Tibial nerve (tissue), 4 donors: Measurements from ENCODE around the gene OR10V1. TPM values are rescaled to one million over a fixed set of nuclear protein-coding genes. Genes with fewer than 3 reads are reported as not detected.

Experiments used
- DNase-seq, 2 donors: peaks; one replicate each; pipeline ENCODE4 v3.0.0-alpha.2; 2019; ENCODE audit warnings: low spot score in 2 of 2
- H3K27ac ChIP-seq, 4 donors: fragments of 200-600 bp; sonication (generic) in 3 of 4; one replicate each; pipeline ENCODE4 v1.5.1; 2017 to 2019; ENCODE audit warnings: mild to moderate bottlenecking in 1 of 4
- H3K27me3 ChIP-seq, 2 donors: fragments of 200-600 bp; sonication (generic) in 1 of 2; one replicate each; pipeline versions ENCODE4 v1.5.1 to v1.6.0; 2017 to 2019
- H3K36me3 ChIP-seq, 3 donors: fragments of 200-600 bp; sonication (generic); one replicate each; pipeline ENCODE4 v1.5.1; 2018 to 2019
- H3K4me1 ChIP-seq, 4 donors: fragments of 200-600 bp; sonication (generic) in 3 of 4; one replicate each; pipeline ENCODE4 v1.5.1; 2017 to 2019
- H3K4me3 ChIP-seq, 4 donors: fragments of 200-600 bp; sonication (generic) in 3 of 4; one replicate each; pipeline ENCODE4 v1.5.1; 2017 to 2019; ENCODE audit warnings: mild to moderate bottlenecking in 1 of 4, moderate library complexity in 1 of 4
- H3K9me3 ChIP-seq, 4 donors: fragments of 200-600 bp; sonication (generic) in 3 of 4; one replicate each; pipeline ENCODE4 v1.5.1; 2017 to 2019
- CTCF ChIP-seq, 5 experiments: fragments of 200-600 bp in 3 of 5; fragments of 450-650 bp in 2 of 5; sonication (generic) in 3 of 5; IDR thresholded peaks; one replicate each; pipeline ENCODE4 v1.5.1; 2016 to 2019; ENCODE audit warnings: antibody characterized with exemption in 5 of 5, mild to moderate bottlenecking in 3 of 5, moderate library complexity in 2 of 5
- EP300 ChIP-seq, 2 donors: sonication (generic); formaldehyde crosslinking; IDR thresholded peaks; one replicate each; pipeline ENCODE4 v1.6.1; 2017; ENCODE audit warnings: antibody characterized with exemption in 2 of 2, mild to moderate bottlenecking in 1 of 2
- POLR2A ChIP-seq, 2 donors: fragments of 450-650 bp; IDR thresholded peaks; one replicate each; pipeline ENCODE4 v1.6.1; 2017; ENCODE audit warnings: antibody characterized with exemption in 2 of 2, mild to moderate bottlenecking in 2 of 2, moderate library complexity in 2 of 2
- WGBS, 2 donors: methylation state at CpG; one replicate each; pipeline ENCODE4 v1.1.5; 2018; 5-methylcytosine and 5-hydroxymethylcytosine counted together
- total RNA-seq, 4 donors: library from RNA; depleted of rRNA; stranded (reverse); fragments of >200 nt; gene quantifications; one replicate each; pipeline ENCODE4 v1.1.0, GENCODE V29; 2016

OR10V1 gene
- total RNA-seq, 4 donors from 2014 or later, result not detected

GRCh38 chr11:59716051-59716450 lies 2.4 kb upstream of the OR10V1 start:
- DNase-seq, result no peak
- TF ChIP-seq POLR2A (IDR thresholded peaks at IDR 0.05), result no peak
- TF ChIP-seq CTCF (IDR thresholded peaks at IDR 0.05), result no peak
- TF ChIP-seq EP300 (IDR thresholded peaks at IDR 0.05), result no peak
- Histone ChIP-seq H3K27ac (no peak overlapping the region), H3K27me3 (no peaks in the 10 kb centered on the region), H3K4me3 (no peak overlapping the region), H3K36me3 (no peaks in the 10 kb centered on the region), H3K4me1 (no peaks in the 10 kb centered on the region), H3K9me3 (no peaks in the 10 kb centered on the region)
- WGBS, 2 donors, result 67 to 70% methylated on average over 3 of the region's 3 CpGs

- DNase-seq, result no peak
- H3K4me3 ChIP-seq, result no peak overlapping the region
- no peaks in the 10 kb centered on the region for H3K4me1 ChIP-seq
- H3K27me3 ChIP-seq, result no peaks in the 10 kb centered on the region
- H3K9me3 ChIP-seq, result no peaks in the 10 kb centered on the region
- no peak overlapping the region for H3K27ac ChIP-seq
- H3K36me3 ChIP-seq, result no peaks in the 10 kb centered on the region
- TF ChIP-seq EP300 (IDR thresholded peaks at IDR 0.05) (no peak), POLR2A (IDR thresholded peaks at IDR 0.05) (no peak), CTCF (IDR thresholded peaks at IDR 0.05) (no peak)
- 56 to 71% methylated on average over 3 of the region's 3 CpGs for WGBS, 2 donors
These were observed 3.4 kb downstream of the OR10V1 start for GRCh38 chr11:59710136-59710847.

GRCh38 chr11:59708537-59708936 lies 5.1 kb downstream of the OR10V1 start:
- Histone ChIP-seq H3K27me3 (no peaks in the 10 kb centered on the region), H3K27ac (no peak overlapping the region), H3K4me3 (no peak overlapping the region), H3K9me3 (no peaks in the 10 kb centered on the region), H3K4me1 (no peaks in the 10 kb centered on the region), H3K36me3 (no peaks in the 10 kb centered on the region)
- 67% methylated on average over 1 of the region's 1 CpG for WGBS, 2 donors
- TF ChIP-seq POLR2A (IDR thresholded peaks at IDR 0.05) (no peak), CTCF (IDR thresholded peaks at IDR 0.05) (no peak), EP300 (IDR thresholded peaks at IDR 0.05) (no peak)
- no peak for DNase-seq

- no peak for TF ChIP-seq EP300 (IDR thresholded peaks at IDR 0.05)
- TF ChIP-seq POLR2A (IDR thresholded peaks at IDR 0.05), result no peak
- TF ChIP-seq CTCF (IDR thresholded peaks at IDR 0.05), result no peak
- no peak for DNase-seq
- no peaks in the 10 kb centered on the region for H3K9me3 ChIP-seq
- 70 to 88% methylated on average over 1 of the region's 1 CpG for WGBS, 2 donors
- H3K4me1 ChIP-seq, result no peaks in the 10 kb centered on the region
- H3K27me3 ChIP-seq, result no peaks in the 10 kb centered on the region
- no peak overlapping the region for H3K27ac ChIP-seq
- no peak overlapping the region for H3K4me3 ChIP-seq
- no peaks in the 10 kb centered on the region for H3K36me3 ChIP-seq
These were observed 6.3 kb downstream of the OR10V1 start for GRCh38 chr11:59707371-59707770.

GRCh38 chr11:59706518-59707285 lies 6.9 kb downstream of the OR10V1 start:
- H3K27me3 ChIP-seq, result no peaks in the 10 kb centered on the region
- H3K27ac ChIP-seq, result no peak overlapping the region
- H3K36me3 ChIP-seq, result no peaks in the 10 kb centered on the region
- H3K9me3 ChIP-seq, result no peaks in the 10 kb centered on the region
- no peak for TF ChIP-seq EP300 (IDR thresholded peaks at IDR 0.05)
- TF ChIP-seq CTCF (IDR thresholded peaks at IDR 0.05), result no peak
- no peak for TF ChIP-seq POLR2A (IDR thresholded peaks at IDR 0.05)
- no peak for DNase-seq
- H3K4me1 ChIP-seq, result no peaks in the 10 kb centered on the region
- 84 to 86% methylated on average over 5 of the region's 5 CpGs for WGBS, 2 donors
- no peak overlapping the region for H3K4me3 ChIP-seq
